Middle frontal gyrus (tissue), 1 donor: ENCODE results near the gene KLHL26.
"Not testable (repeated sequence)": the region's sequence is repeated elsewhere in the genome, so short reads cannot be mapped to it uniquely, and the experiment has no call there.

Experiments
- DNase-seq: peaks from one replicate; pipeline ENCODE4 v3.0.0-alpha.2; 2015; ENCODE audit warnings: low spot score; ENCODE audit errors: extremely low spot score

Gene KLHL26

GRCh38 chr19:18662972-18663732 is 26.3 kb downstream of the KLHL26 start:
- DNase-seq = no peak

GRCh38 chr19:18663940-18664530 is 27.2 kb downstream of the KLHL26 start:
- DNase-seq = no peak

GRCh38 chr19:18665771-18666202 is 29.0 kb downstream of the KLHL26 start:
- DNase-seq = no peak

GRCh38 chr19:18666317-18666716 is 29.5 kb downstream of the KLHL26 start:
- no peak for DNase-seq

- DNase-seq = no peak
Observed at GRCh38 chr19:18666784-18667183, 30.0 kb downstream of the KLHL26 start.

GRCh38 chr19:18667531-18668251 is 30.9 kb downstream of the KLHL26 start:
- DNase-seq = no peak

- DNase-seq = no peak
Observed at GRCh38 chr19:18668252-18668631, 31.4 kb downstream of the KLHL26 start.

GRCh38 chr19:18668744-18669523 is 32.1 kb downstream of the KLHL26 start:
- DNase-seq = no peak

- DNase-seq = no peak
Observed at GRCh38 chr19:18669524-18669817, 32.6 kb downstream of the KLHL26 start.

GRCh38 chr19:18669883-18670282 is 33.1 kb downstream of the KLHL26 start:
- no peak for DNase-seq

GRCh38 chr19:18670312-18670711 is 33.5 kb downstream of the KLHL26 start:
- no peak for DNase-seq

- DNase-seq = no peak
Observed at GRCh38 chr19:18671303-18672043, 34.6 kb downstream of the KLHL26 start.

GRCh38 chr19:18672044-18672451 is 35.2 kb downstream of the KLHL26 start:
- DNase-seq = no peak

- peak; percentile 32 for DNase-seq
Observed at GRCh38 chr19:18672606-18673337, 35.9 kb downstream of the KLHL26 start.

- peak; percentile 27 for DNase-seq
Observed at GRCh38 chr19:18674616-18675015, 37.8 kb downstream of the KLHL26 start.

- DNase-seq = no peak
Observed at GRCh38 chr19:18675779-18676178, 39.0 kb downstream of the KLHL26 start.

- no peak for DNase-seq
Observed at GRCh38 chr19:18676692-18677091, 39.9 kb downstream of the KLHL26 start.

GRCh38 chr19:18677156-18677555 is 40.3 kb downstream of the KLHL26 start:
- no peak for DNase-seq

- DNase-seq = not testable (repeated sequence)
Observed at GRCh38 chr19:18680148-18680547, 43.3 kb downstream of the KLHL26 start.

- no peak for DNase-seq
Observed at GRCh38 chr19:18682807-18683108, 45.9 kb downstream of the KLHL26 start.
